ENCODE results near the gene AHI1. TPM values are rescaled to one million over a fixed set of nuclear protein-coding genes. Genes with fewer than 3 reads are reported as not detected.

The AHI1 gene
- polyA plus RNA-seq, 1 donor (not counting 4 experiments of a cell fraction or from before 2014, with no cell fraction given): 7.0 TPM

GRCh38 chr6:135267085-135267484 lies 230.5 kb downstream of the AHI1 start:
- FAIRE-seq: no peak

GRCh38 chr6:135266675-135267074 lies 230.9 kb downstream of the AHI1 start:
- no peak overlapping the region for H3K27ac ChIP-seq (ENCODE audit: control insufficient read depth, insufficient read depth, low read length)
- H3K79me2 ChIP-seq (ENCODE audit: control insufficient read depth, insufficient read depth, low read length): no peaks in the 10 kb centered on the region
- H3K36me3 ChIP-seq (ENCODE audit: control insufficient read depth in 2 of 2, extremely low read depth in 1 of 2, insufficient read depth in 2 of 2, low read length in 2 of 2): no peaks in the 10 kb centered on the region
- no peaks in the 10 kb centered on the region for H3K9me1 ChIP-seq (ENCODE audit: control insufficient read depth, extremely low read depth, insufficient read depth, low read length)
- dilution Hi-C loops (cut with MboI; ENCODE audit: extremely low pct_ligation_motif_present, low sequenced_read_pairs): no loop called here
- H3K4me1 ChIP-seq (ENCODE audit: control insufficient read depth, extremely low read depth, insufficient read depth, low read length): peaks cover 4% of the 10 kb centered on the region
- TF ChIP-seq CTCF (optimal IDR thresholded peaks at IDR 0.05 in 1 of 3, IDR thresholded peaks at IDR 0.05 in 1 of 3, conservative IDR thresholded peaks at IDR 0.05 in 1 of 3; ENCODE audit: extremely low read depth in 1 of 3, insufficient read depth in 2 of 3, low read length in 3 of 3): no peak
- TF ChIP-seq EZH2 (IDR thresholded peaks at IDR 0.05; ENCODE audit: low read length): no peak
- H3K9ac ChIP-seq (ENCODE audit: control insufficient read depth, extremely low read depth, insufficient read depth, low read length): no peak overlapping the region
- no peaks in the 10 kb centered on the region for H4K20me1 ChIP-seq (ENCODE audit: control insufficient read depth, extremely low read depth, insufficient read depth, low read length)
- no peaks in the 10 kb centered on the region for H3K9me3 ChIP-seq (ENCODE audit: control insufficient read depth, low read depth, low read length)
- DNase-seq (ENCODE audit: low read depth, low spot score): no peak
- no peak overlapping the region for H3K4me2 ChIP-seq (ENCODE audit: control insufficient read depth, extremely low read depth, insufficient read depth, low read depth, low read length)
- no peaks in the 10 kb centered on the region for H3K27me3 ChIP-seq (ENCODE audit: control insufficient read depth, extremely low read depth, insufficient read depth, low read length)
- no peak for FAIRE-seq
- H2AFZ ChIP-seq (ENCODE audit: control insufficient read depth, low read length): no peak overlapping the region
- H3K4me3 ChIP-seq (ENCODE audit: control insufficient read depth in 2 of 3, extremely low read depth in 1 of 3, insufficient read depth in 2 of 3, low read depth in 1 of 3, low read length in 3 of 3): no peak overlapping the region

More at GRCh38 chr6:135267085-135267484, 230.5 kb downstream of the AHI1 start:
- peaks cover 4% of the 10 kb centered on the region for H3K4me1 ChIP-seq (ENCODE audit: control insufficient read depth, extremely low read depth, insufficient read depth, low read length)
- no peaks in the 10 kb centered on the region for H3K36me3 ChIP-seq (ENCODE audit: control insufficient read depth in 2 of 2, extremely low read depth in 1 of 2, insufficient read depth in 2 of 2, low read length in 2 of 2)
- H3K9ac ChIP-seq (ENCODE audit: control insufficient read depth, extremely low read depth, insufficient read depth, low read length): no peak overlapping the region
- H3K9me3 ChIP-seq (ENCODE audit: control insufficient read depth, low read depth, low read length): no peaks in the 10 kb centered on the region
- no peaks in the 10 kb centered on the region for H3K27me3 ChIP-seq (ENCODE audit: control insufficient read depth, extremely low read depth, insufficient read depth, low read length)
- H3K4me2 ChIP-seq (ENCODE audit: control insufficient read depth, extremely low read depth, insufficient read depth, low read depth, low read length): no peak overlapping the region
- H3K4me3 ChIP-seq (ENCODE audit: control insufficient read depth in 2 of 3, extremely low read depth in 1 of 3, insufficient read depth in 2 of 3, low read depth in 1 of 3, low read length in 3 of 3): no peak overlapping the region
- no peak overlapping the region for H2AFZ ChIP-seq (ENCODE audit: control insufficient read depth, low read length)
- no peaks in the 10 kb centered on the region for H3K9me1 ChIP-seq (ENCODE audit: control insufficient read depth, extremely low read depth, insufficient read depth, low read length)
- TF ChIP-seq EZH2 (IDR thresholded peaks at IDR 0.05; ENCODE audit: low read length): no peak
- no peak for TF ChIP-seq CTCF (optimal IDR thresholded peaks at IDR 0.05 in 1 of 3, IDR thresholded peaks at IDR 0.05 in 1 of 3, conservative IDR thresholded peaks at IDR 0.05 in 1 of 3; ENCODE audit: extremely low read depth in 1 of 3, insufficient read depth in 2 of 3, low read length in 3 of 3)
- no peak for DNase-seq (ENCODE audit: low read depth, low spot score)
- dilution Hi-C loops (cut with MboI; ENCODE audit: extremely low pct_ligation_motif_present, low sequenced_read_pairs): no loop called here
- H3K79me2 ChIP-seq (ENCODE audit: control insufficient read depth, insufficient read depth, low read length): no peaks in the 10 kb centered on the region
- no peaks in the 10 kb centered on the region for H4K20me1 ChIP-seq (ENCODE audit: control insufficient read depth, extremely low read depth, insufficient read depth, low read length)
- H3K27ac ChIP-seq (ENCODE audit: control insufficient read depth, insufficient read depth, low read length): no peak overlapping the region

All from keratinocyte (primary cell).